ENCODE results near the gene EPHB1. TPM values are rescaled to one million over a fixed set of nuclear protein-coding genes. Genes with fewer than 3 reads are reported as not detected.

Gene EPHB1
- total and polyA plus RNA-seq, 2 experiments from 2014 or later, result 0.43 to 0.81 TPM

DNA sequence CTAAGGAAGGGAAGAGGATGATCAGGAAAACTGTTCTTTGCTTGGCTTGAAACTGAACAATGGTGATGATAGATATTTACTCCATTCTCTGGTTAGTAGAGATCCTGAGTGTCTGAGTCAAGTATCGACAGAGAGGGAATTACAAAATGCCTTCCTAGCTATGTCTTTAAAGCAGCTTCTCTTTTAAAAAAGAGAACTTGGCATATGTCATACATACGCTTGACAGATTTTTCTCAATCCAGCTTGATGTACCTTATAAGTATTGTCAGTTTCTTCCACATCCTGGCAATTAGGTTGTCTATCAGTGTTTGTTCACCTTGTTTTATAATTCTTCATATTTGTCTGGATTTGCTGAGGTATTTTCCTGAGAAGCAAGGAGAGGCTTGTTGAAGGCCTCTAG lies 5.0 kb upstream of the EPHB1 start:
- Histone ChIP-seq H3K9me3 (ENCODE audit: low read depth) (no peaks in the 10 kb centered on the region), H3K9me2 (ENCODE audit: insufficient read depth) (no peaks in the 10 kb centered on the region), H3K9ac (no peak overlapping the region), H2AFZ (no peak overlapping the region), H3K4me3 (no peak overlapping the region), H3K4me1 (ENCODE audit: insufficient read depth) (no peaks in the 10 kb centered on the region), H3K4me2 (ENCODE audit: unreplicated experiment) (no peak overlapping the region), H3K36me3 (ENCODE audit: low read depth) (no peaks in the 10 kb centered on the region), H3K27me3 (replicated peaks; ENCODE audit: insufficient read depth) (peaks cover 8% of the 10 kb centered on the region; the same call in 1 of the 2 replicates), H4K20me1 (ENCODE audit: insufficient read depth) (no peaks in the 10 kb centered on the region), H3K27ac (no peak overlapping the region), H3F3A (ENCODE audit: insufficient read depth) (no peaks in the 10 kb centered on the region), H3K79me2 (ENCODE audit: insufficient read depth) (no peaks in the 10 kb centered on the region)
- 89 to 93% methylated on average over 2 of the region's 2 CpGs for WGBS, 2 experiments (ENCODE audit: low coverage in 1 of 2, low lambda C conversion rate in 2 of 2, missing lambda C conversion rate in 2 of 2)
- TF ChIP-seq EZH2 (IDR thresholded peaks at IDR 0.05; ENCODE audit: insufficient read depth, poor library complexity, severe bottlenecking), result no peak
- no peak for TF ChIP-seq EZH2phosphoT487 (IDR thresholded peaks at IDR 0.05; ENCODE audit: insufficient read depth, low read depth)
- DNase-seq, result no peak
- in situ Hi-C loops (cut with MboI), result loop anchor here (10.0 kb wide), 2 partner anchors 725 to 1105 kb away; no protein-coding TSS in a partner anchor

DNA sequence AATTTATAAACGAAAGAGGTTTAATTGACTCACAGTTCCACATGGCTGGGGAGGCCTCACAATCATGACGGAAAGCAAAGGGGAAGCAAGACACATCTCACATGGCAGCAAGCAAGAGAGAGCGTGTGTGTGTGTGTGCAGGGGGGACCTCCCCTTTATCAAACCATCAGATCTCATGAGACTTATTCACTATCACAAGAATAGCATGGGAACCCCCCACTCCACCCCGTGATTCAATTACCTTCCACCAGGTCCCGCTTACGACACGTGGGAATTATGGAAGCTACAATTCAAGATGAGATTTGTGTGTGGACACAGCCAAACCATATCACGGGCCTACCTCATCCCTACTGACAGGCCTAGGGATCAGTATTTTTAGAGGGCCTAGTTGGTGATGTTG lies 3.1 kb upstream of the EPHB1 start:
- no peaks in the 10 kb centered on the region for H3K79me2 ChIP-seq (ENCODE audit: insufficient read depth)
- H3K27ac ChIP-seq, result no peak overlapping the region
- TF ChIP-seq EZH2phosphoT487 (IDR thresholded peaks at IDR 0.05; ENCODE audit: insufficient read depth, low read depth), result no peak
- no peak for TF ChIP-seq EZH2 (IDR thresholded peaks at IDR 0.05; ENCODE audit: insufficient read depth, poor library complexity, severe bottlenecking)
- no peak overlapping the region for H3K4me2 ChIP-seq (ENCODE audit: unreplicated experiment)
- no peaks in the 10 kb centered on the region for H3F3A ChIP-seq (ENCODE audit: insufficient read depth)
- H3K9me2 ChIP-seq (ENCODE audit: insufficient read depth), result no peaks in the 10 kb centered on the region
- no peaks in the 10 kb centered on the region for H3K9me3 ChIP-seq (ENCODE audit: low read depth)
- no peaks in the 10 kb centered on the region for H3K36me3 ChIP-seq (ENCODE audit: low read depth)
- H3K9ac ChIP-seq, result no peak overlapping the region
- H2AFZ ChIP-seq, result no peak overlapping the region
- in situ Hi-C loops (cut with MboI), result loop anchor here (10.0 kb wide), 2 partner anchors 723 to 1103 kb away; no protein-coding TSS in a partner anchor
- no peak for DNase-seq
- H4K20me1 ChIP-seq (ENCODE audit: insufficient read depth), result no peaks in the 10 kb centered on the region
- H3K4me1 ChIP-seq (ENCODE audit: insufficient read depth), result no peaks in the 10 kb centered on the region
- H3K27me3 ChIP-seq (replicated peaks; ENCODE audit: insufficient read depth), result peaks cover 7% of the 10 kb centered on the region; the same call in 1 of the 2 replicates
- WGBS, 2 experiments (ENCODE audit: low coverage in 1 of 2, low lambda C conversion rate in 2 of 2, missing lambda C conversion rate in 2 of 2), result 83 to 85% methylated on average over 8 of the region's 8 CpGs
- no peak overlapping the region for H3K4me3 ChIP-seq

DNA sequence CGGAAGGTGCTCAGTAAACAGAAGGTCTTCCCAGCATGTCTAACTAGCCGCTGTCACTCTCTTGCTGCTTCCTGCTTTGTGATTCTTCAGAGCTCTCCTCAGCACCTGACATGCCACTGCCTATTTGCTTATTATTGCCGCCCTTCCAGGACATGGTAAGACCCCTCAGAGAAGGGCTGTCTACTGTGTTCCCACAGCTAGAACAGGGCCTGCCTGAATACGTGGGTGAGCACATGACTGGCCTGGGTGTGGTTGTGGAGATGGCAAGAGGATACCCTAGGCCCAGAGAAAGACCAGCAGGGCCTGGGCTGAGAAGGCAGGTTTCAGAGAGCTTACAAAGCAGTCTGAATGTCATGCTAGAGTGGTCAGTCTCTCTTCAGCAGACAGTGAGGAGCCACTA lies 2.4 kb upstream of the EPHB1 start:
- H3F3A ChIP-seq (ENCODE audit: insufficient read depth), result no peaks in the 10 kb centered on the region
- DNase-seq, result no peak
- no peaks in the 10 kb centered on the region for H4K20me1 ChIP-seq (ENCODE audit: insufficient read depth)
- no peak overlapping the region for H3K4me2 ChIP-seq (ENCODE audit: unreplicated experiment)
- WGBS, 2 experiments (ENCODE audit: low coverage in 1 of 2, low lambda C conversion rate in 2 of 2, missing lambda C conversion rate in 2 of 2), result 72 to 76% methylated on average over 4 of the region's 4 CpGs
- H3K4me3 ChIP-seq, result no peak overlapping the region
- H2AFZ ChIP-seq, result no peak overlapping the region
- H3K9ac ChIP-seq, result no peak overlapping the region
- no peaks in the 10 kb centered on the region for H3K9me2 ChIP-seq (ENCODE audit: insufficient read depth)
- H3K36me3 ChIP-seq (ENCODE audit: low read depth), result no peaks in the 10 kb centered on the region
- H3K4me1 ChIP-seq (ENCODE audit: insufficient read depth), result no peaks in the 10 kb centered on the region
- in situ Hi-C loops (cut with MboI), result loop anchor here (10.0 kb wide), 2 partner anchors 722 to 1102 kb away; no protein-coding TSS in a partner anchor
- no peaks in the 10 kb centered on the region for H3K9me3 ChIP-seq (ENCODE audit: low read depth)
- TF ChIP-seq EZH2phosphoT487 (IDR thresholded peaks at IDR 0.05; ENCODE audit: insufficient read depth, low read depth) (no peak), EZH2 (IDR thresholded peaks at IDR 0.05; ENCODE audit: insufficient read depth, poor library complexity, severe bottlenecking) (no peak)
- H3K27ac ChIP-seq, result no peak overlapping the region
- peaks cover 10% of the 10 kb centered on the region; the same call in 1 of the 2 replicates for H3K27me3 ChIP-seq (replicated peaks; ENCODE audit: insufficient read depth)
- no peaks in the 10 kb centered on the region for H3K79me2 ChIP-seq (ENCODE audit: insufficient read depth)

DNA sequence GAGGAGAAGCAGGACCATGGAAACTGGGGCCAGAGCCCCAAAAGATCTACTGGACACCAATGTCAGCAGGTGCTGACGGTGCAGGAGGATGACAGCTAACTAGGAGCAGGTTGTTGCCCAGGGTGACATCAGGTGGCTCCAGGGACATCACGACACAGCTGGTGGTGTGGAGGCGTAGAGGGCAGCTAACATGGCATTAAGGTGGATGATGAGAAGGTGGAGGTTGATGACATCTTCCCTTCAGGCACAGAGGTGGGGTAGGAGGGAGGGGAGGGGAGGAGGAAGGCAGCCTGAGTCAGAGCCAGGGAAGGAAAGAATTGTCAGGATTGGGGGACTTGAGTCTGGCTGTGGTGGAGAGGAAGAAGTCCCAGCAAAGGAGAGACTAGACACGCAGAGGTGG lies 1.5 kb upstream of the EPHB1 start:
- Histone ChIP-seq H3F3A (ENCODE audit: insufficient read depth) (no peaks in the 10 kb centered on the region), H3K4me2 (ENCODE audit: unreplicated experiment) (no peak overlapping the region), H3K4me1 (ENCODE audit: insufficient read depth) (no peaks in the 10 kb centered on the region), H3K9me3 (ENCODE audit: low read depth) (no peaks in the 10 kb centered on the region), H4K20me1 (ENCODE audit: insufficient read depth) (no peaks in the 10 kb centered on the region), H3K9ac (no peak overlapping the region), H3K9me2 (ENCODE audit: insufficient read depth) (no peaks in the 10 kb centered on the region), H3K27me3 (replicated peaks; ENCODE audit: insufficient read depth) (peaks cover 10% of the 10 kb centered on the region; the same call in 1 of the 2 replicates), H3K4me3 (no peak overlapping the region), H3K27ac (no peak overlapping the region), H3K36me3 (ENCODE audit: low read depth) (no peaks in the 10 kb centered on the region), H3K79me2 (ENCODE audit: insufficient read depth) (no peaks in the 10 kb centered on the region), H2AFZ (no peak overlapping the region)
- WGBS, 2 experiments (ENCODE audit: low coverage in 1 of 2, low lambda C conversion rate in 2 of 2, missing lambda C conversion rate in 2 of 2), result 75 to 83% methylated on average over 4 of the region's 4 CpGs
- TF ChIP-seq EZH2 (IDR thresholded peaks at IDR 0.05; ENCODE audit: insufficient read depth, poor library complexity, severe bottlenecking) (no peak), EZH2phosphoT487 (IDR thresholded peaks at IDR 0.05; ENCODE audit: insufficient read depth, low read depth) (no peak)
- in situ Hi-C loops (cut with MboI), result loop anchor here (10.0 kb wide), 2 partner anchors 721 to 1101 kb away; no protein-coding TSS in a partner anchor
- DNase-seq, result no peak
